HG02943 (cell line): ENCODE measurements around the gene PRKRA.
"Not testable (repeated sequence)": the region's sequence is repeated elsewhere in the genome, so short reads cannot be mapped to it uniquely, and the experiment has no call there.

ENCODE experiments used
- ATAC-seq: cut with Tn5 transposase; IDR thresholded peaks from one replicate; pipeline ENCODE4 v1.9.1; 2021; ENCODE audit warnings: mild to moderate bottlenecking, low read depth, moderate library complexity; ENCODE audit not compliant: unreplicated experiment

The PRKRA gene

DNA sequence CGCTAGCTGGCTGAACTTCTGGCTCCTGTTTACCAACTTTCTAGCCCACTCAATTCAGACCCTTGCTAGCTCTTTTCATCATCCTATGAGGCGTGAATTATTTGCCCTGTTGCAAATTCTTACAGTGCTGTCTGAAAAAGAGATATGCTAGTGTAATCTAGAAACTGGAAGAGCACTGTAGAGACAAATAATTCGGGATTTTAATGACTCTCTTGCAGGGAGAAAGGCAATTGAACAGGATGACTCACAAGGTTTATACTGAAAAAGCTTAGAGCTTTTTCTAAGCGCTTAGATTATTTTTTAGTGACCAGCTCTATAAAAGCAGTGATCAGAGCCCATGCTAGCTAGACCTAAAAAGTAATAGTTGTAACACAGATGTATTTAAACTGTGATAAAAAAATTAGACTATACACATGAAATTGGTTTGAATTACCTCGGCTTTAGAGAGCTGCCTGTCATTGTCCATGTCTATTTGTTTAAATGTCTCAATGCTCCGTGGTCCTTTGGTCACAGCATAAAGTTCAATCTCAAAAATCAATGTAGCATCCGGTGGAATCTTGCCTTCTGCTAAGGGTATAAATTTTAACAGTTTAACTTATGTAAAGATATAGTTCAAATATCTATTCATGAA, 18.4 kb upstream of the PRKRA start:
- no peak for ATAC-seq

GRCh38 chr2:178457390-178457886, 6.5 kb upstream of the PRKRA start:
- no peak for ATAC-seq

DNA sequence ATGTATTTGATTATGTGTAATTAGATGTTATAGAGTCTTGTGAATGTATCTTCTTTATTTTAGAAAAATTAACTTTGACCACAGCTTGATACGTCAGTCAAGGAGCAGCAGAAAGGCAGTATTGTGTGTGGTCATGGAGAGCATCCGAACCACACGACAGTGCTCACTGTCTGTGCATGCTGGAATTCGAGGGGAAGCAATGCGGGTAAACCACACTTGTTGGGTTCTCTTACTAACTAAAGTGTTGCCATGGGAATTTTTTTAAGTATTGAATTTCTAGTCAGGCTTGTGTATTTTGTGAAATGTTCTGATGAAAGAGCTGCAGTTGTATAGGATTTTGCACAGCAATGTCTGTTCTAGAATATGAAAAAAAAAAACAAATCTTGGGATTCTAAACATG, 5.0 kb upstream of the PRKRA start:
- no peak for ATAC-seq

DNA sequence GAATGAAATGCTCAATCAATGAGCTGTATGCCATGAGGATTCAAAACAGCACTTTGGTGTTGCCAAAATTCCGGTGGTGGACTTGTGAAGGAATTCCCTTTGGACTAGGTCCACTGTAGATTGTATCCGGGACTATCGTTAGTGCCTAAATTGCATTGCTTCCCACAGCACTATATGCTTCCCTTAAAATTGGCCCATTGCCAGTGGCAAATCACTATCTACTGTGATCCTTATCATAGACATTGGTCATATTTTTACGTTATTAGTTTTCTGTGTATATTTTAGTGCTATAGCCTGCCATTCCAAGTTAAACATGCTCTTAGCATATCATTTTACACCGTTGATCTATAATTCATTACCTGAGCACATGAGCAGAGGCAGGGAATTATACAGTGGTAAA, 1.9 kb upstream of the PRKRA start:
- ATAC-seq, result no peak

GRCh38 chr2:178452334-178452733, 1.4 kb upstream of the PRKRA start:
- no peak for ATAC-seq

DNA sequence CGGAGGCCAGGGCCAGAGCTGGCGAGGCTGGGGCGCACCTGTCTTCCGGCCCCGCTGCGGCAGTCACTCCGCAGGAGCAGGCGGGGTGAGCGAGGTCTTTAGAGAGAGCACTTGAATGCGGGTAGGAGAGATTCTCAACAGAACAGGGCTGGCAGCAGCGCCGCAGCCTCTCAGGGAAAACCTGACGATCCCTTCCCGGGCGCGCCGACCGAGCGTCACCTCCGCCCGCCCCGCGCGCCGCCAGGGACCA, 526 bp downstream of the PRKRA start:
- peak; percentile 52 for ATAC-seq

- ATAC-seq, result peak; percentile 11
Observed at GRCh38 chr2:178449700-178450523, 1.1 kb downstream of the PRKRA start.

GRCh38 chr2:178448968-178449661, 1.9 kb downstream of the PRKRA start:
- ATAC-seq, result no peak

- no peak for ATAC-seq
Observed at GRCh38 chr2:178441426-178441825, 9.5 kb downstream of the PRKRA start.

DNA sequence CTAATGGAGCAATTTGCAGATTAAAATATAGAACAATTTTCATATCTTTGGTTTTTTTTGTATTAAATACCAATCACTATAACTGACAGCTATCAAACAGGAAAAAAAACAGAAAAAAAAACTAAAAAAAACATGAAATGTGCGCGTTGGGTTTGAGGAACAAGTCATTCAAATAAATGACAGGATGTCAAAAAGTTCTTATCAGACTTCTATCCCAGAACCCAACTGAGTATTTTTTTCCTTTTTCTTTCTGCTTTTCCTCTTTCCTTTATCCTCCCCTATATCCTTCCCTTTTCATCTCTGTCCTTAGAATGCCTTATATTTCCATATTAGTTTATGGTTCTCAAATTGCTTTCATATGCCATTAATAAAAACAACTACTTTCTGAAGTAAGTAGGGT, 14.3 kb downstream of the PRKRA start:
- ATAC-seq, result no peak

- no peak for ATAC-seq
Observed at GRCh38 chr2:178429336-178429735, 21.6 kb downstream of the PRKRA start.

- ATAC-seq, result no peak
Observed at GRCh38 chr2:178428396-178428806, 22.6 kb downstream of the PRKRA start.

DNA sequence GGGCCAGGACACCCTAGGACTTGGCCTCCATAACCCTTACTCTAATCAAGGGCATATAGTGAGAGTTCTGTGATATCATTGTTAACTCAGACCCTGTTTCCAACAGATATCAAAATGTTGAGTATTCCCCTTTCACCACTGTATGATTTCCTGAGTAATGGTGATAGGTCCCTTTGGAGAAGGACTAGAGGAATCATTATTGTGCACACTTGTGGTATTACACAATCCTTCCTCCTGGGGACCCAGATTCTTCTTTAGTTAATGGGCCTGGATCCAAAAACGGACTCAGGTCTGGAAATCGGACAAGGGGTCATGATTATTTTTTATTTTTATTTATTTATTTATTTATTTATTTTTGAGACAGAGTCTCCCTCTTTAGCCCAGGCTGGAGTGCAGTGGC, 23.5 kb downstream of the PRKRA start:
- ATAC-seq, result no peak

DNA sequence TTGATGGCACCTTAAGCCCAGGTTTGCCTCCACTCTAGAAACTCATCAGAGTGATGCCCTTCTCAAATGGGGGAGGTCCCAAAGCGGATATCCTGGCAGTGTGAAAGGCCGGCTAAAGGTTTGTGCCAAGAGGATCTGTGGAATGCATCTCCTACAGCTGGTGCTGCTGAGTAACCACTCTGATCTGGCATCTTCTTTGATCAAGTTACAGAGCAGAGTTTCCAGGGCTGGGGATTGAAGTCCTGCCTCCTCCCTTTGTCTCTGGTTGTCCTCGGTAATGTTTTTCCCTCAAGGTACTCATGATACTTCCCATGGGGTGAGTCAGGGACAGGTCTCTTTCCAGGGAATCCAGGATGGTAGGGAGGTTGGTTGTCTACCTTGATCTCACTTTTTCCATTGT, 24.6 kb downstream of the PRKRA start:
- ATAC-seq, result no peak

- ATAC-seq, result no peak
Observed at GRCh38 chr2:178425255-178425827, 25.6 kb downstream of the PRKRA start.

DNA sequence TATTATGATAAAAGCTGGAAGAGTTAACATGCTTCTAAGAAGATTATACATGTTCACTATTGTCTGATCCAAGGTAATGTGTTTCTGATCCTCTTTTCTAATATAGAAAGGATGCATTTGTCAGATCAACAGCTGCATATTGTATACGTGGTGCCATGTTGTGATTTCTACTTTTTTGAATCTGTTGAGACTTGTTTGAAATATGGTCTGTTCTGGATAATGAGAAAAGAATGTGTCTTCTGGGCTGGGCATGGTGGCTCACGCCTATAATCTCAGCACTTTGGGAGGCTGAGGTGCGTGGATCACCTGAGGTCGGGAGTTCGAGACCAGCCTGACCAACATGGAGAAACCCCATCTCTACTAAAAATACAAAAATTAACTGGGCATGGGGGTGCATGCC, 27.2 kb downstream of the PRKRA start:
- not testable (repeated sequence) for ATAC-seq

GRCh38 chr2:178422097-178422496, 28.9 kb downstream of the PRKRA start:
- no peak for ATAC-seq

DNA sequence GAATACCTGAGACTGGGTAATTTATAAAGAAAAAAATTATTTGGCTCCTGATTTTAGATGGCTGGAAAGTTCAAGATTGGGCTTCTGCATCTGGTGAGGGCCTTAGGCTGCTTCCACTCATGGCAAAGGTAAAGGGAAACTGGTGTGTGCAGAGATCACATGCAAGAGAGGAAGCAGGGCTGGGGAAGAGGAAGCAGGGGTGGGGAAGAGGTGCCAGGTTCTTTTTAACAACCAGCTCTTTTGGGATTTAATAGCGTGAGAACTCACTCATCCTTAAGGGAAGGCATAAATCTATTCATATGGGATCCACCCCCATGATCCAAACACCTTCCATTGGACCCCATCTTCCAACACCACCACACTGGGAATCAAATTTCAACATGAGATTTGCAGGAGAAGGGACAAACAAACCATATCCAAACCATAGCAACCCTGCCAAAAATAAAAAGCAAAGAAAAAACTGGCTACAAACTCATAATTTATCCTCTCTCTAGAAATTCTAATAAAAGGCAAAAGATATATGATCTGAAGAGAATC, 30.4 kb downstream of the PRKRA start:
- no peak for ATAC-seq

DNA sequence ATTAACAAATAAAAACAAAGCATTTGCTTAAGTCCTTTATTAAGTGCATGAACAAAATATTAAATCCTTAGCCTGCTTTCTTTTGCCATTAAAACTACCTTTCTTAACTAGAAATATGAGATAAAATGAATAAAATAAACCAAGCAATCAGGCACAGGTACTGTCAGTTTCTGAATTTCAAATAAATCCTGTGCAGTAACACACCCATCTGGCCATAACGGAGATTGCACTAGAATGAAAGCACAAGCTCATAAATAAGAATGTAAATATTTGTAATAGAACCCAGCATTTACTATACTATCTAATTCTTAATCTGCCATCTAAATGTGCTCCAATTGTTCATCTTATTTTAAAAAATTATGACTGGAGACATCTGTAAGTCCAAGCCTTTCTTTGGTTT, 31.9 kb downstream of the PRKRA start:
- no peak for ATAC-seq

- ATAC-seq, result no peak
Observed at GRCh38 chr2:178418426-178418825, 32.5 kb downstream of the PRKRA start.

- ATAC-seq, result no peak
Observed at GRCh38 chr2:178417916-178418315, 33.1 kb downstream of the PRKRA start.
